IPS-18c (cell line): ENCODE results near the gene ADAM33.
A peak's percentile ranks its signal among the peaks of the same experiment; 100 is the strongest.

Source experiments
- H3K4me3 ChIP-seq: 2 replicates; pipeline ENCODE4 v1.7.0; 2013; ENCODE audit warnings: low read depth, mild to moderate bottlenecking, low read length, moderate library complexity; ENCODE audit not compliant: insufficient read depth
- H3K9me3 ChIP-seq: one replicate; pipeline ENCODE4 v1.6.1; 2013; ENCODE audit warnings: mild to moderate bottlenecking, low read length, moderate library complexity; ENCODE audit not compliant: control insufficient read depth, insufficient read depth

ADAM33 gene

GRCh38 chr20:3696200-3696599, 14.4 kb upstream of the ADAM33 start:
- Histone ChIP-seq H3K4me3 (no peak overlapping the region), H3K9me3 (no peaks in the 10 kb centered on the region)

- Histone ChIP-seq H3K9me3 (peaks cover 2% of the 10 kb centered on the region), H3K4me3 (no peak overlapping the region)
Measured at GRCh38 chr20:3694864-3695263, 13.1 kb upstream of the ADAM33 start.

- Histone ChIP-seq H3K4me3 (no peak overlapping the region), H3K9me3 (peaks cover 2% of the 10 kb centered on the region)
Measured at GRCh38 chr20:3693376-3693775, 11.6 kb upstream of the ADAM33 start.

GRCh38 chr20:3692706-3693294, 11.0 kb upstream of the ADAM33 start:
- Histone ChIP-seq H3K4me3 (no peak overlapping the region), H3K9me3 (peaks cover 2% of the 10 kb centered on the region)

- H3K9me3 ChIP-seq = peaks cover 2% of the 10 kb centered on the region
- H3K4me3 ChIP-seq = no peak overlapping the region
Measured at GRCh38 chr20:3691897-3692296, 10.1 kb upstream of the ADAM33 start.

- Histone ChIP-seq H3K9me3 (peaks cover 2% of the 10 kb centered on the region), H3K4me3 (no peak overlapping the region)
Measured at GRCh38 chr20:3691306-3691705, 9.5 kb upstream of the ADAM33 start.

- Histone ChIP-seq H3K9me3 (peaks cover 2% of the 10 kb centered on the region), H3K4me3 (no peak overlapping the region)
Measured at GRCh38 chr20:3690413-3690812, 8.6 kb upstream of the ADAM33 start.

- no peak overlapping the region for H3K4me3 ChIP-seq
- peaks cover 2% of the 10 kb centered on the region for H3K9me3 ChIP-seq
Measured at GRCh38 chr20:3689978-3690377, 8.2 kb upstream of the ADAM33 start.

GRCh38 chr20:3687655-3688054, 5.8 kb upstream of the ADAM33 start:
- Histone ChIP-seq H3K9me3 (peaks cover 2% of the 10 kb centered on the region), H3K4me3 (no peak overlapping the region)

- no peak overlapping the region for H3K4me3 ChIP-seq
- H3K9me3 ChIP-seq = peaks cover 2% of the 10 kb centered on the region
Measured at GRCh38 chr20:3686867-3687321, 5.1 kb upstream of the ADAM33 start.

GRCh38 chr20:3686421-3686820, 4.6 kb upstream of the ADAM33 start:
- H3K9me3 ChIP-seq = peaks cover 2% of the 10 kb centered on the region
- H3K4me3 ChIP-seq = no peak overlapping the region

- no peak overlapping the region for H3K4me3 ChIP-seq
- no peaks in the 10 kb centered on the region for H3K9me3 ChIP-seq
Measured at GRCh38 chr20:3685341-3685740, 3.5 kb upstream of the ADAM33 start.

- H3K4me3 ChIP-seq = peak overlapping the region; percentile 43
- H3K9me3 ChIP-seq = no peaks in the 10 kb centered on the region
Measured at GRCh38 chr20:3681352-3681930, 369 bp downstream of the ADAM33 start.

- peak overlapping the region; percentile 43 for H3K4me3 ChIP-seq
Measured at GRCh38 chr20:3680701-3681351, 984 bp downstream of the ADAM33 start.

GRCh38 chr20:3679749-3680700, 1.8 kb downstream of the ADAM33 start:
- H3K9me3 ChIP-seq = no peaks in the 10 kb centered on the region
- H3K4me3 ChIP-seq = no peak overlapping the region

More at GRCh38 chr20:3680701-3681351, 984 bp downstream of the ADAM33 start:
- no peaks in the 10 kb centered on the region for H3K9me3 ChIP-seq

- Histone ChIP-seq H3K4me3 (no peak overlapping the region), H3K9me3 (no peaks in the 10 kb centered on the region)
Measured at GRCh38 chr20:3678856-3679720, 2.7 kb downstream of the ADAM33 start.

GRCh38 chr20:3678198-3678597, 3.6 kb downstream of the ADAM33 start:
- H3K4me3 ChIP-seq = no peak overlapping the region
- H3K9me3 ChIP-seq = no peaks in the 10 kb centered on the region
